Natural killer cell (primary cell): ENCODE data around the gene SMC4. TPM values are rescaled to one million over a fixed set of nuclear protein-coding genes. Genes with fewer than 3 reads are reported as not detected.

Experiments
- ATAC-seq, 3 donors: fragments of 150-1000 bp in 2 of 3; fragments of 200-7000 bp in 1 of 3; cut with Tn5 transposase; 1 replicate in 1 of 3; 2 replicates in 2 of 3; pipeline ENCODE4 v1.10.0; 2021; ENCODE audit warnings: mild to moderate bottlenecking in 2 of 3, moderate library complexity in 2 of 3
- DNase-seq, 2 donors: peaks; one replicate each; pipeline versions ENCODE4 v3.0.0 to v3.0.0-alpha.2; 2013 to 2021; ENCODE audit warnings: mixed read lengths in 1 of 2
- H3K27ac ChIP-seq: one replicate; pipeline ENCODE4 v1.5.1; 2013; ENCODE audit warnings: mild to moderate bottlenecking, low read length
- H3K27me3 ChIP-seq: one replicate; pipeline ENCODE4 v1.6.1; 2013; ENCODE audit warnings: low read length; ENCODE audit not compliant: control insufficient read depth, insufficient read depth
- H3K36me3 ChIP-seq: one replicate; pipeline ENCODE4 v1.6.1; 2013; ENCODE audit warnings: low read length; ENCODE audit not compliant: control insufficient read depth, insufficient read depth
- H3K4me1 ChIP-seq: one replicate; pipeline ENCODE4 v1.6.1; 2013; ENCODE audit warnings: low read length; ENCODE audit not compliant: control insufficient read depth, insufficient read depth
- H3K4me3 ChIP-seq: one replicate; pipeline ENCODE4 v1.5.1; 2013; ENCODE audit warnings: low read length
- H3K9me3 ChIP-seq: one replicate; pipeline ENCODE4 v1.6.1; 2013; ENCODE audit warnings: low read length; ENCODE audit not compliant: control insufficient read depth, insufficient read depth
- H3K27ac Mint-ChIP-seq, 2 donors: one replicate each; pipeline ENCODE4 v1.8.0; 2022; ENCODE audit warnings: mild to moderate bottlenecking in 2 of 2, mixed read lengths in 2 of 2, moderate library complexity in 1 of 2
- H3K27me3 Mint-ChIP-seq, 2 donors: one replicate each; pipeline ENCODE4 v1.8.0; 2022; ENCODE audit warnings: low read depth in 2 of 2, mixed read lengths in 2 of 2
- H3K36me3 Mint-ChIP-seq: one replicate; pipeline ENCODE4 v1.8.0; 2022; ENCODE audit warnings: mixed read lengths
- H3K4me1 Mint-ChIP-seq, 2 donors: one replicate each; pipeline ENCODE4 v1.8.0; 2022; ENCODE audit warnings: mixed read lengths in 2 of 2
- H3K4me3 Mint-ChIP-seq: one replicate; pipeline ENCODE4 v1.8.0; 2022; ENCODE audit warnings: mild to moderate bottlenecking, moderate library complexity, mixed read lengths
- H3K9me3 Mint-ChIP-seq, 2 donors: one replicate each; pipeline ENCODE4 v1.8.0; 2022; ENCODE audit warnings: mixed read lengths in 2 of 2
- WGBS: methylation state at CpG from one replicate; pipeline ENCODE4 v1.1.7; 2013; ENCODE audit warnings: missing lambda C conversion rate; ENCODE audit not compliant: insufficient coverage; 5-methylcytosine and 5-hydroxymethylcytosine counted together
- intact Hi-C: fragments of 100-400 bp; cut with micrococcal nuclease; formaldehyde crosslinking; loops from one replicate; pipeline ENCODE4 v1.14.2; 2022
- total RNA-seq, 4 donors: library from RNA; stranded (reverse); fragments of 120-200 nt in 1 of 4; gene quantifications; one replicate each; pipeline versions ENCODE4 v1.2.3 to v1.2.4, GENCODE V29; 2013 to 2022
- TF ChIP-seq, protein P1 (sequence below): fragments of 200-600 bp; IDR thresholded peaks from one replicate; pipeline ENCODE4 v1.8.0; 2022; ENCODE audit warnings: antibody characterized with exemption

The SMC4 gene
- total RNA-seq, 3 donors from 2014 or later (not counting 1 experiment from before 2014, with no cell fraction given) = 83.4 to 99.3 (median 92.0) TPM

- H3K9me3 Mint-ChIP-seq = no peaks in the 10 kb centered on the region
- H3K27me3 ChIP-seq = no peaks in the 10 kb centered on the region
- H3K4me1 Mint-ChIP-seq = no peaks in the 10 kb centered on the region
- H3K27ac ChIP-seq = no peak overlapping the region
- intact Hi-C loops = no loop called here
- no peak overlapping the region for H3K4me3 ChIP-seq
- H3K36me3 ChIP-seq = no peaks in the 10 kb centered on the region
- H3K4me1 ChIP-seq = no peaks in the 10 kb centered on the region
- no peak for ATAC-seq
- 98% methylated on average over 5 of the region's 5 CpGs for WGBS
- H3K36me3 Mint-ChIP-seq = no peaks in the 10 kb centered on the region
- H3K4me3 Mint-ChIP-seq = no peak overlapping the region
- TF ChIP-seq, protein P1, sequence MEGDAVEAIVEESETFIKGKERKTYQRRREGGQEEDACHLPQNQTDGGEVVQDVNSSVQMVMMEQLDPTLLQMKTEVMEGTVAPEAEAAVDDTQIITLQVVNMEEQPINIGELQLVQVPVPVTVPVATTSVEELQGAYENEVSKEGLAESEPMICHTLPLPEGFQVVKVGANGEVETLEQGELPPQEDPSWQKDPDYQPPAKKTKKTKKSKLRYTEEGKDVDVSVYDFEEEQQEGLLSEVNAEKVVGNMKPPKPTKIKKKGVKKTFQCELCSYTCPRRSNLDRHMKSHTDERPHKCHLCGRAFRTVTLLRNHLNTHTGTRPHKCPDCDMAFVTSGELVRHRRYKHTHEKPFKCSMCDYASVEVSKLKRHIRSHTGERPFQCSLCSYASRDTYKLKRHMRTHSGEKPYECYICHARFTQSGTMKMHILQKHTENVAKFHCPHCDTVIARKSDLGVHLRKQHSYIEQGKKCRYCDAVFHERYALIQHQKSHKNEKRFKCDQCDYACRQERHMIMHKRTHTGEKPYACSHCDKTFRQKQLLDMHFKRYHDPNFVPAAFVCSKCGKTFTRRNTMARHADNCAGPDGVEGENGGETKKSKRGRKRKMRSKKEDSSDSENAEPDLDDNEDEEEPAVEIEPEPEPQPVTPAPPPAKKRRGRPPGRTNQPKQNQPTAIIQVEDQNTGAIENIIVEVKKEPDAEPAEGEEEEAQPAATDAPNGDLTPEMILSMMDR = no peak
- DNase-seq = no peak
- H3K27ac Mint-ChIP-seq = no peak overlapping the region
- H3K27me3 Mint-ChIP-seq = no peaks in the 10 kb centered on the region
- no peaks in the 10 kb centered on the region for H3K9me3 ChIP-seq
Measured at GRCh38 chr3:160384639-160385318, 14.7 kb upstream of the SMC4 start.

- no peaks in the 10 kb centered on the region for H3K9me3 ChIP-seq
- intact Hi-C loops = no loop called here
- Mint-ChIP-seq H3K4me3 (no peak overlapping the region), H3K4me1 (no peaks in the 10 kb centered on the region), H3K36me3 (no peaks in the 10 kb centered on the region), H3K9me3 (no peaks in the 10 kb centered on the region), H3K27me3 (no peaks in the 10 kb centered on the region), H3K27ac (no peak overlapping the region)
- no peaks in the 10 kb centered on the region for H3K27me3 ChIP-seq
- DNase-seq (no peak), ATAC-seq (no peak)
- TF ChIP-seq, protein P1 = no peak
- WGBS = 96% methylated on average over 3 of the region's 3 CpGs
- no peaks in the 10 kb centered on the region for H3K36me3 ChIP-seq
- H3K27ac ChIP-seq = no peak overlapping the region
- H3K4me3 ChIP-seq = no peak overlapping the region
- no peaks in the 10 kb centered on the region for H3K4me1 ChIP-seq
Measured at GRCh38 chr3:160390565-160391138, 8.8 kb upstream of the SMC4 start.

- no peaks in the 10 kb centered on the region for H3K27me3 Mint-ChIP-seq
- TF ChIP-seq, protein P1 = no peak
- H3K27ac Mint-ChIP-seq = no peak overlapping the region
- H3K36me3 Mint-ChIP-seq = no peaks in the 10 kb centered on the region
- H3K4me1 Mint-ChIP-seq = no peaks in the 10 kb centered on the region
- no peaks in the 10 kb centered on the region for H3K9me3 ChIP-seq
- no peak overlapping the region for H3K27ac ChIP-seq
- intact Hi-C loops = no loop called here
- ATAC-seq (no peak), DNase-seq (no peak)
- no peak overlapping the region for H3K4me3 ChIP-seq
- H3K4me1 ChIP-seq = no peaks in the 10 kb centered on the region
- no peak overlapping the region for H3K4me3 Mint-ChIP-seq
- H3K36me3 ChIP-seq = no peaks in the 10 kb centered on the region
- no peaks in the 10 kb centered on the region for H3K9me3 Mint-ChIP-seq
- no peaks in the 10 kb centered on the region for H3K27me3 ChIP-seq
Measured at GRCh38 chr3:160392798-160393197, 6.7 kb upstream of the SMC4 start.
